Activated CD8-positive, alpha-beta memory T cell treated with anti-CD3 and anti-CD28 coated beads, Interleukin-2, amount 50 U/mL, for 48 hours (primary cell): ENCODE results near the gene TRPM1.

Experiments used
- DNase-seq: peaks from one replicate; pipeline ENCODE4 v3.0.0-alpha.2; 2020

TRPM1 gene

GRCh38 chr15:31081588-31082250 lies 19.8 kb downstream of the TRPM1 start:
- peak; percentile 48 for DNase-seq

GRCh38 chr15:31081056-31081455 lies 20.5 kb downstream of the TRPM1 start:
- no peak for DNase-seq

- DNase-seq, result peak; percentile 58
Measured at GRCh38 chr15:31080591-31081014, 20.9 kb downstream of the TRPM1 start.

GRCh38 chr15:31079519-31079918 lies 22.0 kb downstream of the TRPM1 start:
- DNase-seq, result no peak

- no peak for DNase-seq
Measured at GRCh38 chr15:31078471-31078870, 23.1 kb downstream of the TRPM1 start.

GRCh38 chr15:31077941-31078340 lies 23.6 kb downstream of the TRPM1 start:
- DNase-seq, result no peak

GRCh38 chr15:31077181-31077580 lies 24.3 kb downstream of the TRPM1 start:
- DNase-seq, result no peak

GRCh38 chr15:31074321-31074720 lies 27.2 kb downstream of the TRPM1 start:
- DNase-seq, result no peak

- DNase-seq, result peak; percentile 7
Measured at GRCh38 chr15:31070867-31071266, 30.7 kb downstream of the TRPM1 start.

- no peak for DNase-seq
Measured at GRCh38 chr15:31069360-31070000, 32.0 kb downstream of the TRPM1 start.

GRCh38 chr15:31067890-31068603 lies 33.5 kb downstream of the TRPM1 start:
- DNase-seq, result no peak

- DNase-seq, result no peak
Measured at GRCh38 chr15:31065824-31066223, 35.7 kb downstream of the TRPM1 start.

- no peak for DNase-seq
Measured at GRCh38 chr15:31062911-31063310, 38.6 kb downstream of the TRPM1 start.

GRCh38 chr15:31062310-31062847 lies 39.1 kb downstream of the TRPM1 start:
- no peak for DNase-seq

GRCh38 chr15:31060429-31061140 lies 40.9 kb downstream of the TRPM1 start:
- no peak for DNase-seq

- DNase-seq, result no peak
Measured at GRCh38 chr15:31058236-31058962, 43.1 kb downstream of the TRPM1 start.

- no peak for DNase-seq
Measured at GRCh38 chr15:31051496-31052080, 49.9 kb downstream of the TRPM1 start.

GRCh38 chr15:31050953-31051352 lies 50.6 kb downstream of the TRPM1 start:
- DNase-seq, result no peak

GRCh38 chr15:31049682-31050615 lies 51.6 kb downstream of the TRPM1 start:
- DNase-seq, result no peak

GRCh38 chr15:31049111-31049510 lies 52.4 kb downstream of the TRPM1 start:
- no peak for DNase-seq

GRCh38 chr15:31047437-31047836 lies 54.1 kb downstream of the TRPM1 start:
- no peak for DNase-seq
